ENCODE measurements around the gene DDX21.
"Not testable (repeated sequence)": the region's sequence is repeated elsewhere in the genome, so short reads cannot be mapped to it uniquely, and the experiment has no call there.

DDX21 gene

DNA sequence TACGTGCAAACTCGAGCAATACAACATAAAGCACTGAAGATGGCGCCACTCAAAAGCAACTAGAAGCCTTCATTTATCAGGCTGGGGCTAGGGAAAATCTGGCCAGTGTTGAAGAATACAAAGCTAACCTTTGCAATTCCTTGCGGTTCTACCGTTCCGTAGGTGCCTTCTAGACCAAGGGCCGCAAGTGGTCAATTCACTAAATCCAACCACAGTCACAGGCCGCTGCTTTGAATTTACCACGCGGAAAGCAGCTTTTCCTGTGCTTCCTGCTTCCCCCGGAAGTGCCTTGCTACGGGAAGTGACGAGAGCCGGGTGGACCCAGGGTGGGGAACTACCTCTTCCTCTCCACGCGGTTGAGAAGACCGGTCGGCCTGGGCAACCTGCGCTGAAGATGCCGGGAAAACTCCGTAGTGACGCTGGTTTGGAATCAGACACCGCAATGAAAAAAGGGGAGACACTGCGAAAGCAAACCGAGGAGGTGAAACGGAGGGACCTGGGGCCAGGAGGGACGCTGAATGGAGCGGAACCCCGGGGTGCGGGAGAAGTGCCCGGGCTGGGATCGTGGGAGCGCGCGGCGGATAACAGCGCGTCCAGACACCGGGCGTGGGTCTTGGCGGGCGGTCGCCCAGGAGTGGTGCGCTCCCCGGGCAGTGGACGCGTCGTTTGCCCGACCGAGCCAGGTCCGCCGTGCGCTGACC, at the start of gene DDX21:
Gene DDX21 (plus strand): TSS at position 339 of the 701 bp plus-strand sequence. CDS start 56 bp downstream, at position 395.
- DNase-seq, result peak; percentile 64 to 77

DNA sequence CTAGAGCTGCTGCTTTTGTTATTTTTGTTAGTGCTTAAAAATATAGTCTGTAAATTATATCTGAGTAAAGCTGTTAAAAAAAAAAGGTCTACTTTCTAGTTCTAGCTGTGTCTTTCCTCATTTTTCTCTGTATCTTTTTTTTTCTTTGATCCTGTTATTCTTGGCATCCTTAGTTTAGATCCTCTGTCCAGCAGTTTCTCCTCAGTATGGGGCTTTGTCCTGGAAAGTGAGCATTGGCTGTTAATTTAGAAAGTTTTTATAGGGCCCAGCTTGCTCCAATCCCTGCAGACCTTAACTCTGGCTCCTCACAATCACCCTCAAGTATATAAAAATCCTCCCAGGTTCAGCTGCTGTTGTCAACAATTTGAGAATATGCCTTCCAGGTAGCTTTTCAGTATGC, 31.4 kb upstream of the DDX21 start:
- DNase-seq, result no peak

DNA sequence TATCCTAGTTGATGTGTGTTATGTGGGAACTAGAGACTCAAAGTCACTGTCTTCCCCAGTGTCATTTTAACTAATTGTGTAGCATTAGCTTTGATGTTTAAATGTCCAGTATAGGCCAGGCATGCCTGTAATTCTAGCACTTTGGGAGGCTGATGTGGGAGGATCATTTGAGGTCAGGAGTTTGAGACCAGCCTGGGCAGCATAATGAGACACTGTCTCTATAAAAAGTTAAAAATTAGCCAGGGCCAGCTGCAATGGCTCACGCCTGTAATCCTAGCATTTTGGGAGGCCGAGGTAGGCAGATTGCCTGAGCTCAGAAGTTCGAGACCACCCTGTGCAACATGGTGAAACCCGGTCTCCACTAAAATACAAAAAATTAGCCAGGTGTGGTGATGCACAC, 30.5 kb upstream of the DDX21 start:
- no peak for DNase-seq

DNA sequence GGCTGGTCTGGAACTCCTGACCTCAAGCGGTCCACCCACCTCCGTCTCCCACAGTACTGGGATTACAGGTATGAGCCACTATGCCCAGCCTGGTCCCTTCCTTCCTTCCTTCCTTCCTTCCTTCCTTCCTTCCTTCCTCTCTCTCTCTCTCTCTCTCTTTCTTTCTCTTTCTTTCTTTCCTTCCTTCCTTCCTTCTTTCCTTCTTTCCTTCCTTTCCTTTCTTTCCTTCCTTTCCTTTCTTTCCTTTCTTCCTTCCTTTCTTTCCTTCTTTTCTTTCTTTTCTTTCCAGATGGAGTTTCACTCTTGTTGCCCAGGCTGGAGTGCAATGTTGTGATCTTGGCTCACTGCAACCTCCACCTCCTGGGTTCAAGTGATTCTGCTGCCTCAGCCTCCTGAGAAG, 26.8 kb upstream of the DDX21 start:
- DNase-seq, result not testable (repeated sequence)

DNA sequence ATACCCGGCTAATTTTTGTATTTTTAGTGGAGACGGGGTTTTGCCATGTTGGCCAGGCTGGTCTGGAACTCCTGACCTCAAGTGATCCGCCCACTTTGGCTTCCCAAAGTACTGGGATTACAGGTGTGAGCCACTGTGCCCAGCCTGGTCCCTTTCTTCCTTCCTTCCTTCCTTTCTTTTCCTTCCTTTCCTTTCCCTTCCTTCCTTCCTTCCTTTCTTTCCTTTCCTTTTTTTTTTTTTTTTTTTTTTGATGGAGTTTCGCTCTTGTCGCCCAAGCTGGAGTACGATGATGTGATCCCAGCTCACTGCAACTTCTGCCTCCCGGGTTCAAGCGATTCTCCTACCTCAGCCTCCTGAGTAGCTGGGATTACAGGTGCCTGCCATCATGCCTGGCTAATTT, 26.1 kb upstream of the DDX21 start:
- not testable (repeated sequence) for DNase-seq

DNA sequence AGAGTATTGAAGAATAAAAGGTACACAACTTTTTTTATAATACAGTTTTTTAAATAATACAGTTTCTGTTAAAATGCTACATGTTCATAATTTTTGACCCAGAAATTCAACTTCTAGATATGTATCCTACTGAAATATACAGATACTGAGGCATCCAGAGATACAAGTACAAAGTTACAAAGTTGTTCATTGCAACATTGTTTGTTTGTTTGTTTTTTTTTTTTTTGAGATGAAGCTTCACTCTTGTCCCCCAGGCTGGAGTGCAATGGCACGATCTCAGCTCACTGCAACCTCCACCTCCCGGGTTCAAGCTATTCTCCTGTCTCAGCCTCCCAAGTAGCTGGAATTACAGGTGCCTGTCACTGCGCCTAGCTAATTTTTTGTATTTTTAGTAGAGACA, 23.1 kb upstream of the DDX21 start:
- not testable (repeated sequence) for DNase-seq

DNA sequence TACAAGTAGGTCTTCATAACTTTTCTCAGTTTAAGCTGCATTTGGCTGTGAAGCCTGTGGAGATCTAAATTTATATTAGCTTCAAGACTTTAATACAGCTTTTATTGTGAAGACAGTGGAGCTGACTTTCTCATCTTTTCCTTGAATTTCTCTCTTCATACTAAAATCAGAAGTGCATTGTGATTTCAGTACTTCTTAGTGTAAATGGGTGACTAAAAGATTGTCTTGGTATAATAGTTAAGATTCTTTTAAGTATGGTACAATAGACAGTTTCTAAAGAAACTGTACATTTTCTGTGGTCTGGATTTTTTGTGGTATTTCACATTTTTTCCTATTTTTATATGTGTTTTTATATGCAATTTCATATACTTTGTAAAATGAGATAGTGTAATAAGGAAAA, 21.0 kb upstream of the DDX21 start:
- DNase-seq, result no peak

DNA sequence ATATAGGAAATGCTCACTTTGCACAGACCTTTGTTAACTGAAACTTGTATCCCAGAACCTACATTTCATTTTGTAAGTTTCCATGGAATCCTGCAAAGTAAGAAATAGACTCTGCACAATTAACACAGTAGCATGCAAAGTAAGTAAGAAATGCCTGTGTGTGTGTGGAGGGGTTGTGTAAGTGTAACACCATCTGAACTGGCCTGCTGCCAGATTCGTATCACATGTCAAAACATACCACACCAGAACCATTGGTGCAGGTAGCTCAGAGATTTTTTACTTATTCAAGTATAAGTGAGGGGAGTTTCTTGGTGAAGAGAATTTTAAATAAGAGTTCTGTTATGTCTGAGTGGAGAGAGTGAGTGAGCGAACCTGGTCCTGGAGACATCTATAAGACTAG, 17.9 kb upstream of the DDX21 start:
- DNase-seq, result no peak

DNA sequence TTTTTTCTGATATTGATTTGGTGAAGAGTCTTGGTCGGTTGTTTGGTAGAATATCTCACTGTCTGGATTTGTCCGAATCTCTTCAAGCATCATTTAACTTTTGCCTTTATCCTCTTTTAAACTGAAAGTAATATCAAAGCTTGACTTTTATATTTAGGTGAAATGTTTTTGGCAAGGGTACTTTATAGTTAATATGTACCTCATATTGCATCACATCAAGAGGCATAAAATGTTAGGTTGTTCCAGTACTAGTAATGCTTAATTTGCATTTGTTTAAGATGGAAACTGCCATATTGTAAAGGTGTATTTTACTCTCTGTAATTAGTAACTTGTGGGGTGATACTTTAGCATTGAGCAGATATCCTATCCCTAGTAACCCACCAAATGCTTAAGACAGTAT, 17.1 kb upstream of the DDX21 start:
- DNase-seq, result no peak

DNA sequence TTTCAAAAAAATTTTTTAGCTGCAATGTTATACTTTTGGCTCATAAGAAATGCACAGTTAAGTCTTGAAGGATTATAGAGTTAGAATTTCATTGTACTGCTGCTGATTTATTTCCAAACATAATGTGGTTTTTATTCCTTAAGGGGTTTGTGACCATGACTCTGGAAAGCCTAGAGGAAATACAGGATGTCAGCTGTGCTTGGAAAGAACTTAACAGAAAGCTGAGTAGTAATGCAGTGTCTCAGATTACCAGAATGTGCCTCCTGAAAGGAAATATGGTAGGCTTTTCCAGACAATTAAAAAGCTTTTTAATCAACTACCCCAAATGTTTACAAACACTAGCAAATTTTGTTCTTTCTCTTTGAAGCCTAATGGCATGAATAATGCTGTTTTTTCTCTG, 15.1 kb upstream of the DDX21 start:
- not testable (repeated sequence) for DNase-seq

DNA sequence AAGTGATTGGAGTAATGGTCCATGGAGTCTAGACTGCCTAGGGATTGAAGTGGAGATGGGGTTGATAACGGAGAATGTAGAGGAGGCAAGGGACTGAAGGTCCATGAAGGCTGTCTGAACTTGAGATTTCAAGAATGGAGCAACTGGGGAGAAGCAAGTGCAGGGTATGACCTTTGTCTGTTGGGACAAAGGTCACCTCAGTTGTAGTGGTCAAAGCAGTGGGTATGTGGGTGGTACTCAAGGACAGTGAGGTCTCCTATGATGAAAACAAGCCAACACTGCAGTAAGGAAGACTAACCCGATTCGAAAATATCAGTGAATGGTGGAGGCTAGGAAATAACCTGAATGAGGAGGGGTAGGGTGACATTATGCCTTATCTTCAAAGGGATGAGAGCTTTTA, 5.4 kb upstream of the DDX21 start:
- DNase-seq, result no peak

DNA sequence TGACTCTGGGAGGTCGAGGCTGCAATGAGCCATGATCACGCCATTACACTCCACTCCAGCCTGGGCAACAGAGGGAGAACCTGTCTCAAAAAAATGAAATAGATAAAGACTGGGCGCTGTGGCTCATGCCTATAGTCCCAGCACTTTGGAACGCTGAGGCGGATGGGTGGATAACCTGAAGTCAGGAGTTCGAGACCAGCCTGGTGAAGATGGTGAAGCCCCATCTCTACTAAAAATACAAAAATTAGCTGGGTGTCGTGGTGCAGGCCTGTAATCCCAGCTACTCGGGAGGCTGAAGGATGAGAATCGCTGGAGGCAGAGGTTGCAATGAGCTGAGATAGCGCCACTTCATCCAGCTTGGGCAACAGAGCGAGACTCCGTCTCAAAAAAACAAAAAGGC, 1.1 kb upstream of the DDX21 start:
- DNase-seq, result no peak

DNA sequence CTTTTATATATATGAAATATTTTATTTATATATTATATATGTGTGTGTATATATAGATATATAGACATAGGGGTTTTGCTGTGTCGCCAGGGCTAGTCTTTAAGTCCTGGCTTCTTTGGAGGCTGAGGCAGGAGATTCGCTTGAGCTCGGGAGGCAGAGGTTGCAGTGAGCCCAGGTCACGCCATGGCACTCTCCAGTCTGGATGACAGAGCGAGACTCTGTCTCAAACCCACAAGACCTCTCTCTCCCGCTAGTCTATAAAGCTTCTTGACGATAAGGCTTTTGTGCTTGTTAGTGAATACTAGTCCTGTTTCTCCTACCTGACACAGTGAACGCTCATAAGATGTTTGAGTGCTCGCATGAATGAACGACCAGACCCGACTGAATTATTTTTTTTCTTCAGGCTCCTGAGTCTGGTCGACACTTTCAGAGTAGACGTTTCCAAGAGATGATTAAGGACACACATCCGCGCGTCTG, 577 bp upstream of the DDX21 start:
- peak in 1 of 2 experiments; percentile 15 for DNase-seq

DNA sequence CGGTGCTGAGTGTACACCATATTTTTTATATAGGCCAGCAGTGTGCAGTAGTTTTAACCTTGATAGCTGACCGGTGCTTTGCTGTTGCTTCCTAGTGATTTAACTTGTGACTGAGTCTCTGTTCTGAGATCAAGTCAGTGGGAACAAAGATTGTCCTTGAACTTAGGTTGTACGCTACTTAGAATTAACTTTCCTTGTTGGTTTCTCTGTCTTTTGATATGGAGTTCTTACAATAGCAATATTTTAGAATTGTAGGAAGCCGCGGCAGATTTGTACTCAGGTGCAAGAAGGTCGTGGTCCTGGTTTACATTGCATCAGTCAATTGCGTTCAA, 1.3 kb downstream of the DDX21 start:
- no peak for DNase-seq

DNA sequence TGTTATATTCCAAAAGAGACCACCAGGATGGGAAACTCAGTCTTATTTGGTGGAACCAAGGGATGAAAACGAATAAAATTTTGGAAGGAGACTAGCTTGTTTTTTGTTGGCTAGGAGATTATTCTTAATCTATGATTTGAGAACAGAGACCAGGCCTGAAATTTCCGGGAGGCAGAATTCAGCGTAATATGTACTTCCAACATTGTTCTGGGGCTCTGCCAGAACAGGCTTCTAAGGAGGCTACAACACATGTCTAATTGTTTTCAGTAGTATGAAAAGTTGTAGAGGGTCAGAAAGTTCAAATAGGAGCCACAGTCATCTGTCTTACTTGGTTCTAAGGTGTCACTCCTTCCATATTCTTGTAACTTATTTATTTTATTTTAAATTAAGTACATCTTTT, 1.7 kb downstream of the DDX21 start:
- DNase-seq, result no peak

DNA sequence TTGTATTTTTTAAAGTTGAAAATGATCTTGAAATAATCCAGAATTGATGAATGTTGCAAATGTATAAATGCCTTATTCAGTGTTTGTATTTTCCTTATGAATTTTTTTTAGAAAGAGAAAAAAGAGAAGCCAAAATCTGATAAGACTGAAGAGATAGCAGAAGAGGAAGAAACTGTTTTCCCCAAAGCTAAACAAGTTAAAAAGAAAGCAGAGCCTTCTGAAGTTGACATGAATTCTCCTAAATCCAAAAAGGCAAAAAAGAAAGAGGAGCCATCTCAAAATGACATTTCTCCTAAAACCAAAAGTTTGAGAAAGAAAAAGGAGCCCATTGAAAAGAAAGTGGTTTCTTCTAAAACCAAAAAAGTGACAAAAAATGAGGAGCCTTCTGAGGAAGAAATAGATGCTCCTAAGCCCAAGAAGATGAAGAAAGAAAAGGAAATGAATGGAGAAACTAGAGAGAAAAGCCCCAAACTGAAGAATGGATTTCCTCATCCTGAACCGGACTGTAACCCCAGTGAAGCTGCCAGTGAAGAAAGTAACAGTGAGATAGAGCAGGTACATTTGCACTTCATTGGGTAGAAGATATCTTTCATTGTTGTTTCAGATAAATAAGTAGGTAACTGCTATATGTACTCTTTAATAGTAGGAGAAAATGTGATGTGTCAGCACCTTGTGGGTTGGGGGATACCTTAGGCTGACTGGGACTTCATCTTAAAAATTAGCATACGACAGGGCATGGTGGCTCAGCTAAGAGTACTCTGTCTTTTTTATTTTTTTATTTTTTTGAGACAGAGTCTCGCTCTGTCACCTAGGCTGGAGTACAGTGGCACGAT, 3.9 kb downstream of the DDX21 start:
- DNase-seq, result no peak

DNA sequence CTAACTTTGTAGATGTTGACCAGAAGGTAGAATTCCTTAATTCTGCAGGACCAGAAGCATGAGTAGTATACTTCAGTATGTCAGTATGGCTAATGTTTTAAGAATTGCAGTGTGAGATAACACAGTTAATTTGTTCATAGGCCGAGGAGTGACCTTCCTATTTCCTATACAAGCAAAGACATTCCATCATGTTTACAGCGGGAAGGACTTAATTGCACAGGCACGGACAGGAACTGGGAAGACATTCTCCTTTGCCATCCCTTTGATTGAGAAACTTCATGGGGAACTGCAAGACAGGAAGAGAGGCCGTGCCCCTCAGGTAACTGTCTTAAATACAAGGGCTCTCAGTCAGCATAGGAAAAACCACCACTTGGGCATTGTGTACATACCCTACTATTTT, 7.2 kb downstream of the DDX21 start:
- no peak for DNase-seq

DNA sequence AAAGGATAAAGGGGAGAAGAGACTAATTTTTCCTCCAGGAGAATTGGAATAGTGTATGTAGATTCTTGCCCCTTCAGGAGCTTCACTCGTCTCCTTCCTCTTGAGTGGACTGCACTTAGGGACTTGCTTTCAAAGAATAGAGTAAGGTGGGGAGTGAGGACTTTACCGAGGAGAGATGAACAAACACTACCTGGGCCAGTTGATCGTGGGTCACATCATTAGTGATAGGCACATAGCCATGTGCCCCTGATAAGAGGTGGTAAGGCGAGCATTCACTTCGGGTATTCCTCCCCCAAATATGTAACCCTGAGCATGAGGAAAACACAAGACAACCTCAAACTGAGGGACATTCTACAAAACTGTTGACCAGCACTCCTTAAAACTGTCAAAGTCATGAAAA, 18.0 kb downstream of the DDX21 start:
- DNase-seq, result no peak

DNA sequence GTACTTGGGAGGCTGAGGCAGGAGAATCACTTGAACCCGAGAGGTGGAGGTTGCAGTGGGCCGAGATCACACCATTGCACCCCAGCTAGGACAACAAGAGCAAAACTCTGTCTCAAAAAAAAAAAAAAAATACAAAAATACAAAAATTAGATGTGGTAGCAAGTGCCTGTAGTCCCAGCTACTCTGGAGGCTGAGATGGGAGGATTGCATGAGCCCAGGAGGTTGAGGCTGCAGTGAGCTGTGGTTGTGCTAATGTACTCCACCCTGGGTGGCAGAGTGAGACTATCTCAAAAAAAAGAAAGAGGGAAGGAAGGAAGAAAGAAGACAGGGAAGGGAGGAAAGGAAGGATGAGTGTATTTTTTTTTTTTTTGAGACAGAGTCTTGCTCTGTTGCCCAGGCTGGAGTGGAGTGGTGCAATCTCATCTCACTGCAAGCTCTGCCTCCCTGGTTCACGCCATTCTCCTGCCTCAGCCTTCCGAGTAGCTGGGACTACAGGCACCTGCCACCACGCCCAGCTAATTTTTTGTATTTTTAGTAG, 20.0 kb downstream of the DDX21 start:
- DNase-seq, result not testable (repeated sequence)

DNA sequence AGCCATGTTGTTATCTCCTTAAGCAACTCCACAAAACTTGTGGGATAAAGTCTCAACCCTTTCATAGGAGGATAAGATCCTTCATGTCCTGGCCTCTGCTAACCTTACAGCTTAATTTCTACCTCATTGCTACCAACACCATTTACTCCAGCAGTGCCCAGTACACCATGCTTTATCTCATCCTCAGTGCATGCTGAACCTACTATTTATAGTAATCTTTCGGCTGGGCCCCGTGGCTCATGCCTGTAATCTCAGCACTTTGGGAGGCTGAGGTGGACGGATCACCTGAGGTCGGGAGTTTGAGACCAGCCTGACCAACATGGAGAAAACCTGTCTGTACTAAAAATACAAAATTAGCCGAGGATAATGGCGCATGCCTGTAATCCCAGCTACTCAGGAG, 23.8 kb downstream of the DDX21 start:
- not testable (repeated sequence) for DNase-seq

DNA sequence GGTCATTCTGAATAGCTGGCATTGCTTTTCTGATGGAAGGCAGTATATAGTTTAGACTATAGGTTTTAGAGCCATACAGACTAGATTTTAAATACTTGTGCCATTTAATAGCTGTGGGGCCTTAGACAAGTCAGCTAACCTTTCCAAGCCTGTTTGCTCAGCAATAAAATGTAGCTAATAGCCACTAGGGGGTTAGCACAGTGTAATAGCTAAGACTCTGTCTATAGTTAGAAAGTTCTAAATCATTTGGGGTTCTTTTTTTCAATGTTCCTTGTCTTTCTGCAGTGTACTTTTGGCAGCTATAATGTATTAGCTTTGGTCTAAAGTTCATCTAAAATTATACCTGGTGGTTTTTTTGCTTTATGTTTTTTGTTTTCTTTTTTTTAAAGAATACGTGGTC, 25.1 kb downstream of the DDX21 start:
- no peak for DNase-seq

DNA sequence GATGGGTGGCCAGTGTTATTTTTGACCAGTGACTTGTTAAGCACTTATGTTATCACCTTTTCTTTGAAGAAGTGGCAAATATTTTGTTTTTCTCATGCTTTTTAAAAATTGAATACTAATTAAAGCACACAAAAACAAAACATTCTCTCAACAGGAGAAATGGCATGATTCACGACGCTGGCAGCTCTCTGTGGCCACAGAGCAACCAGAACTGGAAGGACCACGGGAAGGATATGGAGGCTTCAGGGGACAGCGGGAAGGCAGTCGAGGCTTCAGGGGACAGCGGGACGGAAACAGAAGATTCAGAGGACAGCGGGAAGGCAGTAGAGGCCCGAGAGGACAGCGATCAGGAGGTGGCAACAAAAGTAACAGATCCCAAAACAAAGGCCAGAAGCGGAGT, 26.4 kb downstream of the DDX21 start:
- no peak for DNase-seq

DNA sequence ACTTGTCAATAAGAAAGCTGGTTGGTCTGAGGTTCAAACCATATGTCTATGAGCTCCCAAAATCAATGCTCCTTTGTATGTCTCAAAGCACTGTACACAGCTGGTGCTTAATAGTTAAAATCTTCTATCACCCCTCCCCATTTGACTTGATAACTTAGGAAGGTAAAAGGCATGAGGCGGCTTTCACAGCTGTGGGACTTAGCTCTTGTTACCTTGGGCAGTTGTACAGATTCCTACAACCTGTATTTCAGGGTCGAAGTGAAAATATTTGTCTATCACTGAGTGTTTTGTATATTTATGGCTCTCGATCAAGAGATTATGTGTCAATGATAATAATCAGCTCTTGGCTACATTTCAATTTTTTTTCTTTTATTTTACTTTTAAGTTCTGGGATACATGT, 31.6 kb downstream of the DDX21 start:
- DNase-seq, result no peak

All from SHP77 (cell line).